DND-41 (cell line): ENCODE data around the gene ZFYVE28.

ENCODE experiments used
- CTCF ChIP-seq: IDR thresholded peaks from 2 replicates; pipeline ENCODE4 v1.5.1; 2012; ENCODE audit warnings: borderline replicate concordance, low read length, moderate library complexity, mild to moderate bottlenecking; ENCODE audit not compliant: poor library complexity, severe bottlenecking; ENCODE audit errors: extremely low read depth
- EZH2 ChIP-seq: IDR thresholded peaks from 3 replicates; pipeline ENCODE4 v1.6.1; 2012; ENCODE audit warnings: borderline replicate concordance, low read depth, mild to moderate bottlenecking, moderate library complexity, low read length, inconsistent platforms; ENCODE audit not compliant: severe bottlenecking

- TF ChIP-seq CTCF (no peak), EZH2 (no peak)
Measured at GRCh38 chr4:2262944-2263250, 155.5 kb downstream of the ZFYVE28 start.
